HCT116 (cell line): ENCODE measurements around the gene KCNK10.

Experiments
- ATF3 ChIP-seq: IDR thresholded peaks from 2 replicates; pipeline ENCODE4 v1.6.1; 2012
- CBX3 ChIP-seq: IDR thresholded peaks from 2 replicates; pipeline ENCODE4 v1.6.1; 2012; ENCODE audit warnings: low read depth
- EZH2 ChIP-seq: fragments of 200-600 bp; sonication (generic); IDR thresholded peaks from 2 replicates; pipeline ENCODE4 v1.6.1; 2017; ENCODE audit warnings: antibody characterized with exemption, mixed run types
- EZH2phosphoT487 ChIP-seq: fragments of 200-600 bp; IDR thresholded peaks from 2 replicates; pipeline ENCODE4 v1.6.1; 2018; ENCODE audit warnings: antibody characterized with exemption, borderline replicate concordance
- MAX ChIP-seq: IDR thresholded peaks from 2 replicates; pipeline ENCODE4 v1.6.1; 2012
- POLR2A ChIP-seq: IDR thresholded peaks from 2 replicates; pipeline ENCODE4 v1.7.0; 2011; ENCODE audit warnings: borderline replicate concordance; ENCODE audit not compliant: insufficient read depth, insufficient read length; ENCODE audit errors: extremely low read depth
- POLR2AphosphoS5 ChIP-seq: IDR thresholded peaks from 2 replicates; pipeline ENCODE4 v1.6.1; 2011; ENCODE audit warnings: mild to moderate bottlenecking, low read depth, low read length, moderate library complexity
- RAD21 ChIP-seq: IDR thresholded peaks from 2 replicates; pipeline ENCODE4 v1.6.1; 2012; ENCODE audit warnings: low read depth, mild to moderate bottlenecking
- YY1 ChIP-seq: IDR thresholded peaks from 2 replicates; pipeline ENCODE4 v1.6.1; 2011; ENCODE audit warnings: low read length, low read depth, moderate library complexity, mild to moderate bottlenecking; ENCODE audit not compliant: insufficient replicate concordance; ENCODE audit errors: extremely low read depth
- TF ChIP-seq, protein P1 (sequence below): IDR thresholded peaks from 2 replicates; pipeline ENCODE4 v1.6.1; 2011; ENCODE audit warnings: mild to moderate bottlenecking, low read length, moderate library complexity; ENCODE audit not compliant: insufficient replicate concordance; ENCODE audit errors: extremely low read depth
- TF ChIP-seq, protein P2 (sequence below), 3 experiments: fragments of 200-600 bp in 1 of 3; sonication (generic) in 1 of 3; IDR thresholded peaks in 2 of 3; conservative IDR thresholded peaks in 1 of 3; 2 replicates each; pipeline ENCODE4 v1.5.1; 2012 to 2017; ENCODE audit warnings: low read depth in 2 of 3, low read length in 2 of 3, antibody characterized with exemption in 1 of 3, borderline replicate concordance in 1 of 3, control low read depth in 1 of 3, mild to moderate bottlenecking in 1 of 3, mixed read lengths in 1 of 3, mixed run types in 1 of 3, moderate library complexity in 1 of 3; ENCODE audit not compliant: insufficient read depth in 1 of 3

GRCh38 chr14:88271205-88271604, 51.9 kb downstream of the KCNK10 start:
- TF ChIP-seq, protein P1, sequence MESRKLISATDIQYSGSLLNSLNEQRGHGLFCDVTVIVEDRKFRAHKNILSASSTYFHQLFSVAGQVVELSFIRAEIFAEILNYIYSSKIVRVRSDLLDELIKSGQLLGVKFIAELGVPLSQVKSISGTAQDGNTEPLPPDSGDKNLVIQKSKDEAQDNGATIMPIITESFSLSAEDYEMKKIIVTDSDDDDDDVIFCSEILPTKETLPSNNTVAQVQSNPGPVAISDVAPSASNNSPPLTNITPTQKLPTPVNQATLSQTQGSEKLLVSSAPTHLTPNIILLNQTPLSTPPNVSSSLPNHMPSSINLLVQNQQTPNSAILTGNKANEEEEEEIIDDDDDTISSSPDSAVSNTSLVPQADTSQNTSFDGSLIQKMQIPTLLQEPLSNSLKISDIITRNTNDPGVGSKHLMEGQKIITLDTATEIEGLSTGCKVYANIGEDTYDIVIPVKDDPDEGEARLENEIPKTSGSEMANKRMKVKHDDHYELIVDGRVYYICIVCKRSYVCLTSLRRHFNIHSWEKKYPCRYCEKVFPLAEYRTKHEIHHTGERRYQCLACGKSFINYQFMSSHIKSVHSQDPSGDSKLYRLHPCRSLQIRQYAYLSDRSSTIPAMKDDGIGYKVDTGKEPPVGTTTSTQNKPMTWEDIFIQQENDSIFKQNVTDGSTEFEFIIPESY: no peak
- TF ChIP-seq, protein P2, sequence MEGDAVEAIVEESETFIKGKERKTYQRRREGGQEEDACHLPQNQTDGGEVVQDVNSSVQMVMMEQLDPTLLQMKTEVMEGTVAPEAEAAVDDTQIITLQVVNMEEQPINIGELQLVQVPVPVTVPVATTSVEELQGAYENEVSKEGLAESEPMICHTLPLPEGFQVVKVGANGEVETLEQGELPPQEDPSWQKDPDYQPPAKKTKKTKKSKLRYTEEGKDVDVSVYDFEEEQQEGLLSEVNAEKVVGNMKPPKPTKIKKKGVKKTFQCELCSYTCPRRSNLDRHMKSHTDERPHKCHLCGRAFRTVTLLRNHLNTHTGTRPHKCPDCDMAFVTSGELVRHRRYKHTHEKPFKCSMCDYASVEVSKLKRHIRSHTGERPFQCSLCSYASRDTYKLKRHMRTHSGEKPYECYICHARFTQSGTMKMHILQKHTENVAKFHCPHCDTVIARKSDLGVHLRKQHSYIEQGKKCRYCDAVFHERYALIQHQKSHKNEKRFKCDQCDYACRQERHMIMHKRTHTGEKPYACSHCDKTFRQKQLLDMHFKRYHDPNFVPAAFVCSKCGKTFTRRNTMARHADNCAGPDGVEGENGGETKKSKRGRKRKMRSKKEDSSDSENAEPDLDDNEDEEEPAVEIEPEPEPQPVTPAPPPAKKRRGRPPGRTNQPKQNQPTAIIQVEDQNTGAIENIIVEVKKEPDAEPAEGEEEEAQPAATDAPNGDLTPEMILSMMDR (IDR thresholded peaks at IDR 0.05 in 2 of 3, conservative IDR thresholded peaks at IDR 0.05 in 1 of 3; ENCODE audit: borderline replicate concordance in 1 of 3, insufficient read depth in 1 of 3, low read depth in 2 of 3, low read length in 2 of 3): no peak
- TF ChIP-seq POLR2AphosphoS5: no peak
- no peak for TF ChIP-seq ATF3
- no peak for TF ChIP-seq EZH2phosphoT487
- TF ChIP-seq MAX: no peak
- no peak for TF ChIP-seq YY1
- no peak for TF ChIP-seq EZH2
- no peak for TF ChIP-seq RAD21
- TF ChIP-seq POLR2A: no peak
- TF ChIP-seq CBX3: no peak
